GM12891 (cell line): ENCODE results near the gene GLIPR2.

Source experiments
- PAX5 ChIP-seq: IDR thresholded peaks from 2 replicates; pipeline ENCODE4 v1.6.1; 2011; ENCODE audit warnings: low read length, moderate library complexity, mild to moderate bottlenecking; ENCODE audit not compliant: insufficient read depth, severe bottlenecking
- POLR2A ChIP-seq: IDR thresholded peaks from 2 replicates; pipeline ENCODE4 v1.6.1; 2011; ENCODE audit warnings: low read depth, low read length, control low read depth
- POLR2AphosphoS5 ChIP-seq: IDR thresholded peaks from 2 replicates; pipeline ENCODE4 v1.6.1; 2011; ENCODE audit warnings: low read depth, low read length, control low read depth
- POU2F2 ChIP-seq: IDR thresholded peaks from 2 replicates; pipeline ENCODE4 v1.6.1; 2011; ENCODE audit warnings: low read depth, mild to moderate bottlenecking, control low read depth, low read length, moderate library complexity
- SPI1 ChIP-seq: IDR thresholded peaks from 2 replicates; pipeline ENCODE4 v1.6.1; 2011; ENCODE audit warnings: low read depth, low read length, control low read depth
- TAF1 ChIP-seq: IDR thresholded peaks from 2 replicates; pipeline ENCODE4 v1.6.1; 2011; ENCODE audit warnings: low read depth, low read length, control low read depth

DNA sequence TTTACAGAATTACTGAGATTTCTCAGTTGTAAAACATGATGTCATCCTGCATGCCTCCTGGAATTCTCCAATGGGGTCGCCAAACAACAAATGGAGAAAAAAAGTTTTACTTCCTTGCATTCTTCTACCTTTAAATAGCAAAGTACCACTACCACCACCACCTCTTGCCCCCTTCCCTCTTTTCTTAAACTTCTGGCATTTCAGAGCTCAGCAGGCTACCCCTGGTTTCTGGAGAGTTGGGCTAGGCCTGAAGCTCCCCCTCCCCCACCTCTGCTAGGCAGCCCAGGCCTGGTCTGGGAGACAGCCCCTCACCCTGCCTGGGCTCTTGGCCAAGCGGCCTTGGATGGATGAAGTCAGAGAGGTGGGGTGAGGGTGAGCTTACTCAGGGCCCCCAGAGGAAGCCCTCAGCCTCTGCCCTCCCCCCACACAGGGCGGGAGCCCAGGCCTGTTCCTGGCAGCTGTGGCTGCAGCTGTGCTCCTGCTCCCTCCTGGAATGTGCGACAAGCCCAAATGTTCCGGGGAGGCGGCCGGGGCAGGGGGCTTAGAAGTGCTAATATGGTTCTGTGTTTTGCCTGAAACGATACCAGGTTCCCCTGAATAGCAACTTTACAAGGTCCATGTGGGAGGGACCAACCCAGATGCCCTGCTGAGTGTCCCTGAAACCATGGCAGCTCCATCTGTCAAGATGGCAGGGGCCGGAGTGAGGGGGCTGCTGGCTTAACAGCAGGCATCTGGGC lies 26.7 kb downstream of the GLIPR2 start:
- TF ChIP-seq POLR2A, result no peak
- TF ChIP-seq POU2F2, result no peak
- no peak for TF ChIP-seq TAF1
- no peak for TF ChIP-seq POLR2AphosphoS5
- TF ChIP-seq SPI1, result no peak
- TF ChIP-seq PAX5, result no peak
